ENCODE measurements around the gene KIDINS220.

The KIDINS220 gene

DNA sequence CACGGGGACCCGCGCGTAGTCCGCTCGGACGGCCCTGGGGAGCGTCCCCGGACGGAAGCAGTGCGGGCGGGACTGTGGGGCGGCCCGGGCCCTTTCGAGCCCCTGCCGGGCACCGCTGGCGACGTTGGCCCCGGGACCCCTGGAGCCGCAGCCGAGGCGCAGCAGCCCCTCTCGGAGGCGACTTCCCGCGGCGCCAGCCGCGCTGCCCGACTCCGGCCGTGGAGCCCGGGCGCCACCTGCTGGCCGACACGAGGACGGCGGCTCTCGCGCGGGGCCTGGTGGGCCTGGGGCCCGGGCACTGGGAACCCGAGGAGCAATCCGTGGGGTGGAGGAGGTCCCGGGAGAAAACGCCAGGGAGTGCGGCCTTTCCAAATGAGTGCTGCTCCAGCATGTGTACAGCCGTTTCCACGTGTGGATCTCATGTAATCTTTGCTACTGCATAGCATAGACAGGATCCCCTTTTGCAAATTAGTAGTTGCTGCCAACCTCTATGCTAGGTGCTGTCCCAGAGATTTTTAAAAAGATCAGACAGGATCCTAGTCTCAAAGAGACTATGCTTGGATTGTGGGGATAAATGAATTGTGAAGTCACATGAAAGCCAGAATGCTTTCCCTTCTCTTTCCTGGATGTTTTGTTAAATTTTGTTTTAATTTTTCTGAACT, 151.6 kb downstream of the KIDINS220 start:
- DNase-seq = no peak

DNA sequence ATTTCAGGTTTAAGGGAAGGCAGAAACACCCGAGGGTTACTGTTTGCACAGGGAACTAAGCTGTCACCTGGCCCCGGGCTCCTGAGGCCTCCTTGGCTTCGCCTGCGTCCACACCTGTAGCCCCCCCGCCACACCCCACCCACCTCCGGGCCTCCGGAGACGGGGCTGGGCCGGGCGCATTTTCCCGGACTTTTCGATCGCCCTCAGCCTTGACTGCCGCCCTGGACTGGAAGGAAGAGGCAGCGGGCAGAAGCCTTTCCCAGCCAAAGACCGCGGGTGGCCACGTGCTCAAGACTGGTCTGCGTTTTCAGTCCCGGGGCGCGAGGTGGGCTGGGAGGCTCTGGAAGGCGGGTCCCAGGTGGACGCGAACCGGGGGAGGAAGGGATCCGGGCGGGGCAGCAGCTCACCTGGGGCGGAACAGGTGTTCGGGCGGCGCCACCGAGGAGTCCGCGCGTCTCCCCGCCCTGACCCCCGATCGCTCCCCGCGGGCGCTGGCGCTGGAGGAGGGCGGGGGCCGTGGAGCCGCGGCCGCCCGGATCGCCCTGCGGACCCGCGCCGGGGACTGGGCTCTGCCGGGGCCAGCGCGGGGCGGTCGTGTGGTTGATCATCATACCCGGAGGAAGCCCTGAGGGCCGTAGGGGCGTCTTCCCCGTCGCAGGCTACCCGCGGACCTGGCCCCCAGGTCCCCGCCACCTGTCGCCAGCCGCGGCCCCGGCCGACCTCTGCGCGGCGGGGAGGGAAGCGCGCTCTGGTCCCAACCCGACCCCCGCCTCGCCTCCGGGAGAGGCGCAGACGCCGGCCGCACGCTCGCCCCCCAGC, 152.3 kb downstream of the KIDINS220 start:
- DNase-seq = peak; percentile 68

DNA sequence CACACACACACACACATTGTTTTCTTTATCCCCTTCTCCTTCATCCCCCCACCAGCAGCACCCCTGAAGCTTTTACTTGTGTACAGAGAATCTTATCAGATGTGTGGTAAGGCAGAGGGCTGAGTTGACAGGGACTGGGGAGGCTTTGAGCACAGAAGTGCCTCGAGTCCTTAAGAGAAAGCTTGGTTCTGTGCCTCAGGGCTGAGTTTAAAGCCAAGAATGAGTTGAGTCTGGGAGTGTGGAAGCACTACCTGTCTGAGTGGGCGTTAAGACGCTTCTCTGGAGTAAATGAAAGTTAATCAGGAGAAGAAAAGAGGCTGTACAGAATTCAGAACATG, 152.9 kb downstream of the KIDINS220 start:
- no peak for DNase-seq

GRCh38 chr2:8682719-8683667, 154.4 kb downstream of the KIDINS220 start:
- DNase-seq = no peak

GRCh38 chr2:8681786-8682692, 155.4 kb downstream of the KIDINS220 start, which contains the start of gene ID2:
Gene ID2, plus strand, starts transcription at chr2:8682056. Its CDS starts 110 bp downstream, at chr2:8682166.
- peak; percentile 97 for DNase-seq

GRCh38 chr2:8680822-8681760, 156.3 kb downstream of the KIDINS220 start:
- DNase-seq = peak; percentile 78

DNA sequence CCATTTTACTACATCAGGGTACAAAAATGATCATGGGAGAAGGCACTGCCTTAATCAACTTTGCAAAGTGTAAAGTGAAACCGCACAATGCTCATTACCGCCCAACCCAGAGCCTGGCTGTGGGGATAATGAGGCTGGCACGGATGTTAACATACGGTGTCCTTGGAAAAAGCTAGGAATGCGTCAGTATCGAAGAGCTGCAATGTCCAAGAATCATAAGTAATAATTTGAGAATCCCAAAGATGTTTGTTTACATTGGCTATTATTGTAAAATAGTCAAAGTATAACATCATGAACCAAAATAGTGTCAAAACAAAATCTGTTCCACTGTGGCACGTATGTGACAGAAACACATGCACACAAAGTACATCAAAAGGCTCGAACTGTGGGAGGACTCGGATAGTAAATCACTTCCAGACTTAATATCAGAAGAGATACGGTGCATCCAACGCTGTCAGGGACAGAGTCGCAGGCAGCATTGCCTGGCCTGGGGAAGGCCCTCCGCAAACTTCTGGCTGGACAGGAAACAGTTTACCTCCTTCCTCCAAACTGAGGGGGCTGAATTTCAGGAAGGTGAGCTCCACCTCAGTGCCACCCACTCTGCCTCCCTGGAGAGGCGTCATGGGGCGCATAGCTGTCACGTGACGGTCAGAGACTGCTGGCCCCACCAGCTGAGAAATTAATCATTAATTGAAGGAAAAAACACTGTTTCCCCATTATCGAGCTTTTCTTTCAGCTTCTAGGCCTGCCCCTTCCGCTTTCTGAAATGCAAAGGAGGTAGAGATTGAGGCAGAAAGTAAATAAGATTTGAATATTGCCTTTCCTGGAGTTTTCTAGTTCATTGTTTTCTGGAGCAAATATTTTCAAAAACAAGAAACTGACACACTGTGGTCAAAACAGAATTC, 157.3 kb downstream of the KIDINS220 start:
- peak; percentile 65 for DNase-seq

DNA sequence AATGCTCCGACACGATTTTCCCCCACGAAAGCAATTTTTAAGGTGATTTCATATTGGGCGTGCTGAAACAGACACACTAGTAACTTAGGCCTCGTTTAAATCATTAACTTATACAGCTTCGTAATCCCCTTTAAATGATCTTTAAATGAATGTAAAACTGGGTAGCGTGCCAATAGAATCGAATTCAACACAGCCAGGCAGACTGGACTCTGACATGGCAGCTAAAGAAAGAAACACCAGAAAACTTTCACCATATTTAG, 157.9 kb downstream of the KIDINS220 start:
- DNase-seq = no peak
